SK-N-SH (cell line): ENCODE results near the gene REC8. TPM values are rescaled to one million over a fixed set of nuclear protein-coding genes. Genes with fewer than 3 reads are reported as not detected.

Experiments
- CTCF ChIA-PET: fragments of 300-600, 350-600 bp; formaldehyde crosslinking; extraction: SDS; loops from one replicate; lab custom pipeline; 2021; lab: Yijun Ruan, JAX
- POLR2A ChIA-PET: fragments of 350-600 bp; sonication (Branson Sonifier 250); formaldehyde crosslinking; extraction: SDS; loops from one replicate; lab custom pipeline; 2020; ENCODE audit warnings: antibody characterized with exemption, inconsistent platforms; lab: Yijun Ruan, JAX
- DNase-seq: peaks from one replicate; pipeline ENCODE4 v3.0.0; 2012
- H2AFZ ChIP-seq: fragments of 200-600 bp; sonication (generic); 2 replicates; pipeline ENCODE4 v1.8.1; 2016; ENCODE audit warnings: antibody characterized with exemption, mild to moderate bottlenecking, low read depth
- H3F3A ChIP-seq: fragments of 200-600 bp; sonication (generic); replicated peaks from 2 replicates; pipeline ENCODE3; 2016; ENCODE audit warnings: antibody characterized with exemption, mild to moderate bottlenecking; ENCODE audit not compliant: insufficient read depth
- H3K27ac ChIP-seq, 2 experiments: fragments of 200-500 bp in 1 of 2; fragments of 200-600 bp in 1 of 2; sonication (Bioruptor generic) in 1 of 2; sonication (generic), shearing (Covaris generic) in 1 of 2; 2 replicates each; pipeline versions ENCODE4 v1.5.1 to v1.6.1; 2014 to 2016; ENCODE audit warnings: low read depth in 2 of 2, inconsistent platforms in 1 of 2, low read length in 1 of 2, mild to moderate bottlenecking in 1 of 2, mixed read lengths in 1 of 2
- H3K27me3 ChIP-seq: fragments of 200-600 bp; sonication (generic), shearing (Covaris generic); 2 replicates; pipeline ENCODE4 v1.6.1; 2016; ENCODE audit warnings: mixed run types; ENCODE audit not compliant: insufficient read depth
- H3K36me3 ChIP-seq, 2 experiments: fragments of 200-500 bp in 1 of 2; fragments of 200-600 bp in 1 of 2; sonication (Bioruptor generic) in 1 of 2; sonication (generic) in 1 of 2; replicated peaks in 1 of 2; 2 replicates each; pipeline versions ENCODE3 to v1.5.1; 2014 to 2016; ENCODE audit warnings: low read length in 1 of 2, mild to moderate bottlenecking in 1 of 2; ENCODE audit not compliant: insufficient read depth in 2 of 2, control insufficient read depth in 1 of 2
- H3K4me1 ChIP-seq, 2 experiments: fragments of 200-500 bp in 1 of 2; fragments of 200-600 bp in 1 of 2; sonication (Bioruptor generic) in 1 of 2; sonication (generic), shearing (Covaris generic) in 1 of 2; 2 replicates each; pipeline versions ENCODE4 v1.5.1 to v1.6.1; 2014 to 2016; ENCODE audit warnings: low read depth in 1 of 2, low read length in 1 of 2, mixed run types in 1 of 2; ENCODE audit not compliant: insufficient read depth in 2 of 2, control insufficient read depth in 1 of 2
- H3K4me2 ChIP-seq: fragments of 200-600 bp; sonication (generic), shearing (Covaris generic); 2 replicates; pipeline ENCODE4 v1.6.1; 2017; ENCODE audit warnings: mixed run types
- H3K4me3 ChIP-seq, 2 experiments: fragments of 200-500 bp in 1 of 2; fragments of 200-600 bp in 1 of 2; sonication (Bioruptor generic) in 1 of 2; sonication (generic), shearing (Covaris generic) in 1 of 2; 2 replicates each; pipeline versions ENCODE4 v1.5.1 to v1.8.1; 2014 to 2016; ENCODE audit warnings: low read depth in 2 of 2, inconsistent platforms in 1 of 2, low read length in 1 of 2, mild to moderate bottlenecking in 1 of 2, mixed read lengths in 1 of 2, moderate library complexity in 1 of 2
- H3K79me2 ChIP-seq: fragments of 200-600 bp; sonication (generic); 2 replicates; pipeline ENCODE4 v1.8.1; 2017; ENCODE audit warnings: mild to moderate bottlenecking; ENCODE audit not compliant: insufficient read depth
- H3K9ac ChIP-seq: fragments of 200-600 bp; sonication (generic); 2 replicates; pipeline ENCODE4 v1.6.1; 2017; ENCODE audit warnings: mixed run types
- H3K9me2 ChIP-seq: fragments of 200-600 bp; sonication (generic); 2 replicates; pipeline ENCODE4 v1.6.1; 2017; ENCODE audit warnings: mixed run types
- H3K9me3 ChIP-seq: fragments of 200-600 bp; sonication (generic); 2 replicates; pipeline ENCODE4 v1.6.1; 2017; ENCODE audit warnings: mixed run types, mild to moderate bottlenecking, moderate library complexity
- H4K20me1 ChIP-seq: fragments of 200-600 bp; sonication (generic); 2 replicates; pipeline ENCODE4 v1.6.1; 2017; ENCODE audit warnings: mild to moderate bottlenecking, mixed run types; ENCODE audit not compliant: insufficient read depth
- CHD2 ChIP-seq: fragments of 150-350 bp; IDR thresholded peaks from 2 replicates; pipeline ENCODE4 v1.6.1; 2018; ENCODE audit warnings: low read length; ENCODE audit not compliant: partially characterized antibody
- GABPA ChIP-seq: IDR thresholded peaks from 2 replicates; pipeline ENCODE4 v1.4.0; 2012; ENCODE audit warnings: low read depth, mild to moderate bottlenecking
- GATA2 ChIP-seq: sonication (generic); formaldehyde crosslinking; IDR thresholded peaks from 2 replicates; pipeline ENCODE4 v1.5.0; 2020; ENCODE audit warnings: mild to moderate bottlenecking, missing genetic modification reagents
- IRF3 ChIP-seq: fragments of 150-350 bp; IDR thresholded peaks from 2 replicates; pipeline ENCODE4 v1.6.1; 2016; ENCODE audit warnings: mild to moderate bottlenecking, low read depth, low read length
- JUND ChIP-seq: IDR thresholded peaks from 2 replicates; pipeline ENCODE4 v1.4.0; 2012
- POLR2AphosphoS5 ChIP-seq: IDR thresholded peaks from 2 replicates; pipeline ENCODE4 v1.6.1; 2012; ENCODE audit warnings: low read depth, low read length
- RCOR1 ChIP-seq: fragments of 150-350 bp; IDR thresholded peaks from 2 replicates; pipeline ENCODE4 v1.6.1; 2017; ENCODE audit warnings: antibody characterized with exemption, low read length
- RFX5 ChIP-seq: IDR thresholded peaks from 2 replicates; pipeline ENCODE4 v1.6.1; 2012; ENCODE audit warnings: mild to moderate bottlenecking, improper control_type of control experiment, low read length
- TEAD4 ChIP-seq: IDR thresholded peaks from 2 replicates; pipeline ENCODE4 v1.4.0; 2012; ENCODE audit warnings: mild to moderate bottlenecking, borderline replicate concordance; ENCODE audit not compliant: insufficient read depth
- USF1 ChIP-seq: IDR thresholded peaks from 2 replicates; pipeline ENCODE4 v1.4.0; 2012; ENCODE audit warnings: low read depth, borderline replicate concordance
- WGBS: methylation state at CpG from one replicate; pipeline ENCODE4 v1.1.6; 2017; ENCODE audit warnings: low lambda C conversion rate; 5-methylcytosine and 5-hydroxymethylcytosine counted together
- polyA plus RNA-seq, 3 experiments: library from polyadenylated mRNA; depleted of rRNA; stranded (reverse); fragments of >200 nt; gene quantifications; 2 replicates each; pipeline ENCODE4 v1.2.3, GENCODE V29; 2012
- TF ChIP-seq, protein P1 (sequence below): fragments of 150-350 bp; IDR thresholded peaks from 2 replicates; pipeline ENCODE4 v1.6.1; 2017; ENCODE audit warnings: antibody characterized with exemption, low read length, low read depth, borderline replicate concordance

REC8 gene
- polyA plus RNA-seq, 1 of the 3 experiments (the other 2 are of a cell fraction), result 23.2 TPM

DNA sequence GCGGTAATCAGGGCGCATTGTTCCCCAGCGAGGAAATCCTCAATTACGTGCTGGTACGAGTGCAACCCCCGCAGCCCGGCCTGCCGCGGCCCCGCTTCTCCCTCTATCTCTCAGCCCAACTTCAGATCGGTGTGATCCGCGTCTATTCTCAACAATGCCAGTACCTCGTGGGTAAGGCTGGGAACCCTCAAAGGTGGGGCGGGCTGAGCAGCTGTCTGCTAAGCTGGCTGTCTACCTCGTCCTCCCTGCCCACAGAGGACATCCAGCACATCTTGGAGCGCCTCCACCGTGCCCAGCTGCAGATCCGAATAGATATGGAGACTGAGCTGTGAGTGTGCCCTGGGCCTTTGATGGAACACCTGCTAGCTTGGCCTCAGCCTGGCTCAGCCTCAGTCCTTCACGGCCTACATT lies 996 bp downstream of the REC8 start:
- ChIA-PET POLR2A (interaction anchor here (1.4 to 3.1 kb wide), 4 partner anchors 9 to 26 kb away, joined by 4 to 21 read pairs (median 8); partner anchors contain the start of genes IPO4, IRF9, PSME2 and RNF31), CTCF (interaction anchor here (0.8 to 2.7 kb wide), 4 partner anchors 12 to 114 kb away, joined by 3 to 23 read pairs (median 7); partner anchors contain the start of gene IRF9)
- 63% methylated on average over 19 of the region's 20 CpGs for WGBS
- Histone ChIP-seq H3K4me2 (peak overlapping the region; percentile 53), H3K4me1 (peaks cover 0 to 18% of the 10 kb centered on the region in 2 experiments; a peak in 1 of 4 replicates), H3K9me3 (no peaks in the 10 kb centered on the region), H2AFZ (no peak overlapping the region), H3K79me2 (no peaks in the 10 kb centered on the region), H3K27ac (peak overlapping the region in 1 of 2 experiments; percentile 90; a peak in 2 of 4 replicates), H3F3A (peaks cover 3% of the 10 kb centered on the region), H4K20me1 (no peaks in the 10 kb centered on the region), H3K36me3 (peaks cover 0 to 10% of the 10 kb centered on the region in 2 experiments), H3K9ac (no peak overlapping the region), H3K9me2 (no peaks in the 10 kb centered on the region), H3K27me3 (no peaks in the 10 kb centered on the region), H3K4me3 (peak overlapping the region in 1 of 2 experiments; percentile 54; a peak in 3 of 4 replicates)
- TF ChIP-seq RFX5, result no peak
- TF ChIP-seq CHD2, result no peak
- no peak for TF ChIP-seq TEAD4
- peak; percentile 48; the same call in 1 of the 2 replicates for TF ChIP-seq GATA2 (CRISPR knock-in tag)
- peak; percentile 42 for DNase-seq

- Histone ChIP-seq H3K9ac (no peak overlapping the region), H3K27me3 (no peaks in the 10 kb centered on the region), H3K4me1 (peaks cover 0 to 20% of the 10 kb centered on the region in 2 experiments; a peak in 2 of 4 replicates), H3K9me3 (no peaks in the 10 kb centered on the region), H3K4me3 (no peak overlapping the region), H3K79me2 (no peaks in the 10 kb centered on the region), H3K36me3 (peaks cover 4 to 46% of the 10 kb centered on the region in 2 experiments), H3F3A (peaks cover 11% of the 10 kb centered on the region), H3K27ac (no peak overlapping the region; a peak in 1 of 4 replicates), H3K9me2 (no peaks in the 10 kb centered on the region), H4K20me1 (no peaks in the 10 kb centered on the region), H3K4me2 (no peak overlapping the region), H2AFZ (no peak overlapping the region)
- no peak for DNase-seq
- TF ChIP-seq JUND (no peak), GABPA (no peak), RCOR1 (no peak), USF1 (no peak), RFX5 (no peak), POLR2AphosphoS5 (no peak), IRF3 (no peak)
- TF ChIP-seq, protein P1, sequence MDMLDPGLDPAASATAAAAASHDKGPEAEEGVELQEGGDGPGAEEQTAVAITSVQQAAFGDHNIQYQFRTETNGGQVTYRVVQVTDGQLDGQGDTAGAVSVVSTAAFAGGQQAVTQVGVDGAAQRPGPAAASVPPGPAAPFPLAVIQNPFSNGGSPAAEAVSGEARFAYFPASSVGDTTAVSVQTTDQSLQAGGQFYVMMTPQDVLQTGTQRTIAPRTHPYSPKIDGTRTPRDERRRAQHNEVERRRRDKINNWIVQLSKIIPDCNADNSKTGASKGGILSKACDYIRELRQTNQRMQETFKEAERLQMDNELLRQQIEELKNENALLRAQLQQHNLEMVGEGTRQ, result no peak
- ChIA-PET CTCF (interaction anchor here (0.9 kb wide), 2 partner anchors 15 to 238 kb away, joined by 3 read pairs; partner anchors contain the start of gene IRF9), POLR2A (interaction anchor here (1.8 kb wide), 1 partner anchor 11 kb away, joined by 10 read pairs; the partner anchor contains the start of gene IPO4)
- WGBS, result 100% methylated on average over 5 of the region's 5 CpGs
These were observed 4.7 kb downstream of the REC8 start for GRCh38 chr14:24176599-24176998.
